HG03060 (cell line): ENCODE results near the gene ABCB11.
"Not testable (repeated sequence)": the region's sequence is repeated elsewhere in the genome, so short reads cannot be mapped to it uniquely, and the experiment has no call there.

Experiments
- ATAC-seq: cut with Tn5 transposase; IDR thresholded peaks from one replicate; pipeline ENCODE4 v1.9.1; 2021; ENCODE audit warnings: low read depth, moderate number of reproducible peaks; ENCODE audit not compliant: unreplicated experiment

ABCB11 gene

GRCh38 chr2:169046440-169047151, 15.5 kb upstream of the ABCB11 start:
- ATAC-seq, result no peak

- no peak for ATAC-seq
Measured at GRCh38 chr2:169042856-169043255, 11.7 kb upstream of the ABCB11 start.

GRCh38 chr2:169041594-169041993, 10.5 kb upstream of the ABCB11 start:
- no peak for ATAC-seq

GRCh38 chr2:169039702-169040101, 8.6 kb upstream of the ABCB11 start:
- no peak for ATAC-seq

- ATAC-seq, result peak; percentile 59
Measured at GRCh38 chr2:169038338-169038757, 7.2 kb upstream of the ABCB11 start.

GRCh38 chr2:169036736-169037440, 5.8 kb upstream of the ABCB11 start:
- peak; percentile 69 for ATAC-seq

GRCh38 chr2:169035887-169036286, 4.8 kb upstream of the ABCB11 start:
- ATAC-seq, result no peak

GRCh38 chr2:169034984-169035544, 3.9 kb upstream of the ABCB11 start:
- ATAC-seq, result no peak

- no peak for ATAC-seq
Measured at GRCh38 chr2:169034256-169034655, 3.1 kb upstream of the ABCB11 start.

GRCh38 chr2:169029341-169029740, 1.8 kb downstream of the ABCB11 start:
- ATAC-seq, result no peak

- no peak for ATAC-seq
Measured at GRCh38 chr2:169027234-169027633, 3.9 kb downstream of the ABCB11 start.

- no peak for ATAC-seq
Measured at GRCh38 chr2:169026056-169026455, 5.1 kb downstream of the ABCB11 start.

GRCh38 chr2:169023161-169023560, 8.0 kb downstream of the ABCB11 start:
- no peak for ATAC-seq

GRCh38 chr2:169018390-169018789, 12.7 kb downstream of the ABCB11 start:
- ATAC-seq, result no peak

GRCh38 chr2:169015943-169016342, 15.2 kb downstream of the ABCB11 start:
- no peak for ATAC-seq

GRCh38 chr2:169014780-169015179, 16.3 kb downstream of the ABCB11 start:
- ATAC-seq, result no peak

GRCh38 chr2:169013628-169014026, 17.5 kb downstream of the ABCB11 start:
- ATAC-seq, result no peak

- no peak for ATAC-seq
Measured at GRCh38 chr2:169012812-169013627, 18.1 kb downstream of the ABCB11 start.

GRCh38 chr2:169012191-169012792, 18.8 kb downstream of the ABCB11 start:
- not testable (repeated sequence) for ATAC-seq

GRCh38 chr2:169011698-169012097, 19.4 kb downstream of the ABCB11 start:
- ATAC-seq, result no peak
